ENCODE data around the gene WWC1. TPM values are rescaled to one million over a fixed set of nuclear protein-coding genes. Genes with fewer than 3 reads are reported as not detected.

The WWC1 gene
- total and polyA plus RNA-seq, 7 experiments from 2014 or later: 0.02 to 1.4 (median 0.66) TPM; not detected in 1

DNA sequence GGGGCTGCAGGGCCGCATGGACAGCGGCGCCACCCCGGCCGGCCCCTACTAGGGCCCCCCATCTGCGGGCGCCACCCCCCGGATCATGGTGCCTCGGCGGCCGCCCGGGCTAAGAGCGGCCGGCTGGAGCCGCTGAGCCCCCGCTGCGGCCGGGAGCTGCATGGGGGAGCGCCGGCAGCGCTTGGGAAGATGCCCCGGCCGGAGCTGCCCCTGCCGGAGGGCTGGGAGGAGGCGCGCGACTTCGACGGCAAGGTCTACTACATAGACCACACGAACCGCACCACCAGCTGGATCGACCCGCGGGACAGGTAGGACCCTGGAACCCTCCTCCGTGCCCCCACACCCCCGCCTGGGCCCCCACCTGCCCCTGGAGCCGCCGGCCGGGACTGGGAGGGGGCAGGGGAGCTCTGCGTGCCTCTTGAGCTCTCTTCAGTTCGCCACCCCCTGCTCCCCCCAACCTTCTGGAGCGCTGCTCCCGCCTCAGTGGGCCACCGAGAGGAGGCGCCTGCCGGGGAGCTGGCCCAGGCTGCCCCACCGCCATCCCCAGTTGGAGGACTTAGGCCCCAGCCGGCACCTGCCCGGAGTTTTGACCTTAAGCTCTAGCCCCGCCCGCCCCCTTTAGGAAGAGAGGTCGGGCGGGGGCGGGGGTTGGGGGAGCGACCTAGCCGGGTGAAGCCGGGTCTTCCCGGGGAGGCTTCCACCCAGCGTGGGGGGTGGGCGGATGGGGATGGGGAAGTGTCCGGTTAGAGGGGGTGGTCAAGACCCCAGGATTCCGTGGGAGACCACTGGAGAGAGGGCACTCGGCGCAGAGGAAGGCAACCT, 730 bp downstream of the WWC1 start:
- CTCF ChIA-PET: no interaction called here
- H3K4me3 ChIP-seq (ENCODE audit: low read length): no peak overlapping the region
- H3K27ac Mint-ChIP-seq: no peak overlapping the region
- intact Hi-C loops (cut with micrococcal nuclease): loop anchor here in 1 of 2 donors (2.0 to 10.0 kb wide), 5 partner anchors 23 to 287 kb away; partner anchors contain the start of genes PANK3 and RARS1
- peaks cover 0 to 7% (median 0%) of the 10 kb centered on the region in 11 donors for H3K9me3 Mint-ChIP-seq
- peaks cover 0 to 6% of the 10 kb centered on the region in 2 donors for H3K27me3 ChIP-seq (ENCODE audit: control insufficient read depth in 2 of 2, insufficient read depth in 2 of 2, low read length in 2 of 2)
- DNase-seq (no peak), ATAC-seq (no peak)
- H3K27ac ChIP-seq (ENCODE audit: low read depth, low read length): no peak overlapping the region
- no peaks in the 10 kb centered on the region for H3K9me3 ChIP-seq (ENCODE audit: control insufficient read depth in 2 of 3, low read length in 3 of 3)
- H3K27me3 Mint-ChIP-seq: peaks cover 0 to 58% (median 45%) of the 10 kb centered on the region in 5 donors
- no peaks in the 10 kb centered on the region for H3K36me3 Mint-ChIP-seq
- POLR2A ChIA-PET: no interaction called here
- peaks cover 3 to 21% (median 17%) of the 10 kb centered on the region in 7 donors for H3K4me1 Mint-ChIP-seq
- no peaks in the 10 kb centered on the region for H3K36me3 ChIP-seq (ENCODE audit: control insufficient read depth in 2 of 3, insufficient read depth in 3 of 3, low read length in 3 of 3)
- H3K4me1 ChIP-seq (ENCODE audit: control insufficient read depth in 2 of 2, insufficient read depth in 2 of 2, low read length in 2 of 2): no peaks in the 10 kb centered on the region
- H3K4me3 Mint-ChIP-seq: peak overlapping the region in 6 of 10 donors; percentile 41 to 81 (median 63)

DNA sequence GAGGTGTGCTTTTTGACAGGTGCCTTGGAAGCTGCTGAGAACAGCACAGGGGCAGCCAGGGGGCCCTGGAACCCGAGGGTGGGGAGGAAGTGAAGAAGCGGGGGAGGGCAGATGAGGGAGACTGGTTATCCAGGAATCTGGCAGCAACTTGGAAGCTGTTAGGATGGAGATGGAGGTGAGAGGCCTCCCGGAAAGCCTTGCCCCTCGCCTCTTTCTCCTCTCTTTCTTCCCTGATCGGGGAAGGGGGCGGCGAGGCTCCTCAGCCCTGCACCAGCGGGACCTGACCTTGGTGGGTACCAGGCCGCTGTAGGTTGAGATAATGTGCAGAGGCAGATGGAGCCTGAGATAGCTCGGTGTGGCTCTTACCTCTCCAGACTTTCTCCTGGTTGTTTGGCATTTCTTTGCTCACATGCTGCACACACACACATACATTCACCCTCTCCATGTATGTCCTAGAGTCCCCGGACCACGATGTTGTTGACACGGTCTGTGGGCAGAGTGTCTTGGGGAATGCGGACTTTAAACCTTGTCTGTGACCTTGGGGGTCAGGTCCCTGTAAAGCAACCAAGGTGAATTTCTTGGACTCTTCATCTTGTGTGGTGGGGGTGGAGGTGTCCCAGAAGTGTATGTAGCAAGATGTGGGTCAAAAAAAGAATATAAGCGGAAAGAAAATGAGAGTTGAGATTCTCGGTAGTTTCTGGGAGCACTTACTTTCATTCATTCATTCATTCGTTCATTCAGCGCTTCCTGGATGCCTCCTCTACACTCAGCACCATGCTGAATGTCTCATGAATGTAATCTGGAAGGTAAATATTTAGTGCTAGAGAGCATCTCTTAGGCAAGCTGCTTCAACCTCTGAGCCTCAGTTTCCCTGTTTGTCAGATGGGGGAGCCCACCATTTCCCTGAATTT, 1.6 kb downstream of the WWC1 start:
- H3K4me3 ChIP-seq (ENCODE audit: low read length): no peak overlapping the region
- POLR2A ChIA-PET: no interaction called here
- peaks cover 0 to 6% of the 10 kb centered on the region in 2 donors for H3K27me3 ChIP-seq (ENCODE audit: control insufficient read depth in 2 of 2, insufficient read depth in 2 of 2, low read length in 2 of 2)
- Mint-ChIP-seq H3K9me3 (peaks cover 0 to 4% (median 0%) of the 10 kb centered on the region in 11 donors), H3K27ac (no peak overlapping the region), H3K4me3 (peak overlapping the region in 7 of 10 donors; percentile 17 to 75 (median 63)), H3K36me3 (no peaks in the 10 kb centered on the region), H3K4me1 (peaks cover 3 to 21% (median 17%) of the 10 kb centered on the region in 7 donors), H3K27me3 (peaks cover 0 to 50% (median 42%) of the 10 kb centered on the region in 5 donors)
- ATAC-seq: no peak
- no peak overlapping the region for H3K27ac ChIP-seq (ENCODE audit: low read depth, low read length)
- intact Hi-C loops (cut with micrococcal nuclease): loop anchor here in 1 of 2 donors (5.0 to 10.0 kb wide), 2 partner anchors 92 to 144 kb away; no protein-coding TSS in a partner anchor
- H3K36me3 ChIP-seq (ENCODE audit: control insufficient read depth in 2 of 3, insufficient read depth in 3 of 3, low read length in 3 of 3): no peaks in the 10 kb centered on the region
- no peaks in the 10 kb centered on the region for H3K4me1 ChIP-seq (ENCODE audit: control insufficient read depth in 2 of 2, insufficient read depth in 2 of 2, low read length in 2 of 2)
- DNase-seq: no peak
- CTCF ChIA-PET: no interaction called here
- H3K9me3 ChIP-seq (ENCODE audit: control insufficient read depth in 2 of 3, low read length in 3 of 3): no peaks in the 10 kb centered on the region

DNA sequence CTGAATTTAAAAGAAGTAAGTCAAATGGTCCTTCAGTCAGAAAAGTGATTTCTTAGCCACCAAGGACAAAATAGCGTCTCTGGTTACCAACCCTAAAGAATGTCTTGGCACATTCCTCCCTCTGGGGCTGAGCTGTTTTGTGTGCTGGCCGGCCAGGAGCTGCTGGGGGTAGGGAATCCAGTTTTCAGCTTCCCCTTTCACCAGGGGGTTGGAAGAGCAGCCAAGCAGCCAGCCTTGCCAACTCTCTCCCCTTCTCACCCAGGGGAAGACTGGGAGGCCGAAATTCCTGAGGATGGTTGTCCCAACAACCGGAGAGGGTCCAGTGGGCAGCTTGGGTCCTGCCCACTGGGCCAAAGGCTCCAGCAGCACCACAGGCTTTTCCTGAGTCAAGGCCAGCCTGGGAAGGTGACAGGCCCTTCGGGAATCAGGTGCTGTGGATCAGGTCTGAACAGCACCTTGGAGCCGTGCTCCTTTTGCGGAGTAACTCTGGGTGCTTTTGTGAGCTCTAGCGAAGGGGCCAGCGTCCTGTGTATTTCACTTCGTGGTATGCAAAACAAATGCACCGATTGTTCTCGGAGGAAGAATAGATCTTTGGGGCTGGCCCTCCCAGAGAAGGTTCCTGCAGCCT, 4.2 kb downstream of the WWC1 start:
- Histone ChIP-seq H3K4me3 (ENCODE audit: low read length) (no peak overlapping the region), H3K27ac (ENCODE audit: low read depth, low read length) (no peak overlapping the region), H3K9me3 (ENCODE audit: control insufficient read depth in 2 of 3, low read length in 3 of 3) (no peaks in the 10 kb centered on the region), H3K4me1 (ENCODE audit: control insufficient read depth in 2 of 2, insufficient read depth in 2 of 2, low read length in 2 of 2) (no peaks in the 10 kb centered on the region), H3K27me3 (ENCODE audit: control insufficient read depth in 2 of 2, insufficient read depth in 2 of 2, low read length in 2 of 2) (peaks cover 0 to 6% of the 10 kb centered on the region in 2 donors), H3K36me3 (ENCODE audit: control insufficient read depth in 2 of 3, insufficient read depth in 3 of 3, low read length in 3 of 3) (no peaks in the 10 kb centered on the region)
- Mint-ChIP-seq H3K27ac (no peak overlapping the region), H3K4me3 (no peak overlapping the region), H3K4me1 (peaks cover 0 to 20% (median 10%) of the 10 kb centered on the region in 7 donors), H3K36me3 (no peaks in the 10 kb centered on the region), H3K9me3 (peaks cover 0 to 4% (median 0%) of the 10 kb centered on the region in 11 donors), H3K27me3 (peaks cover 0 to 40% (median 27%) of the 10 kb centered on the region in 5 donors)
- ChIA-PET CTCF (no interaction called here), POLR2A (no interaction called here)
- ATAC-seq (no peak), DNase-seq (no peak)
- intact Hi-C loops (cut with micrococcal nuclease): loop anchor here in 1 of 2 donors (10.0 kb wide), 1 partner anchor 89 kb away; no protein-coding TSS in a partner anchor

DNA sequence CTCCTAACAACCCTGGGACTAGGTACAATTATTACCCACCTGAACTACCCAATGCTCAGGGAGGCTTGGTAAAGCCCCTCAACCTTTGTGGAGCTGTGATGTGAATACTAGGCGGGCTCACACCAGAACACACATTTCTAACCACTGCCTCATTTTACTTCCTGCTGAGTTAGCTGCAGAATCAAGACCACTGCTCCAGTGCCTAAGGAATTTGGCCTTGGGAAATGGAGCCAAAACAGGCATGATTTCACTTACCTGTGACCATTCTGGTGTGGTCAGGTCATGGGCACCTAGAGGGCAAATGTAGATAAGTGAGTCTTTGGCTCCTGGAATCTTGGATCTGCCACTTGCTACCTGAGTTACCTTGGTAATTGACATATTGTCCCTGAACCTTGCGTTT, 5.2 kb downstream of the WWC1 start:
- H3K4me1 ChIP-seq (ENCODE audit: control insufficient read depth in 2 of 2, insufficient read depth in 2 of 2, low read length in 2 of 2): no peaks in the 10 kb centered on the region
- Mint-ChIP-seq H3K4me1 (peaks cover 0 to 14% (median 5%) of the 10 kb centered on the region in 7 donors), H3K27me3 (peaks cover 0 to 33% (median 21%) of the 10 kb centered on the region in 5 donors), H3K36me3 (no peaks in the 10 kb centered on the region), H3K4me3 (no peak overlapping the region), H3K9me3 (peaks cover 0 to 4% (median 0%) of the 10 kb centered on the region in 11 donors), H3K27ac (no peak overlapping the region)
- no peak for DNase-seq
- no peaks in the 10 kb centered on the region for H3K9me3 ChIP-seq (ENCODE audit: control insufficient read depth in 2 of 3, low read length in 3 of 3)
- ChIA-PET POLR2A (no interaction called here), CTCF (no interaction called here)
- no peak for ATAC-seq
- intact Hi-C loops (cut with micrococcal nuclease): loop anchor here in 1 of 2 donors (10.0 kb wide), 1 partner anchor 88 kb away; no protein-coding TSS in a partner anchor
- H3K4me3 ChIP-seq (ENCODE audit: low read length): no peak overlapping the region
- H3K27ac ChIP-seq (ENCODE audit: low read depth, low read length): no peak overlapping the region
- peaks cover 0 to 6% of the 10 kb centered on the region in 2 donors for H3K27me3 ChIP-seq (ENCODE audit: control insufficient read depth in 2 of 2, insufficient read depth in 2 of 2, low read length in 2 of 2)
- H3K36me3 ChIP-seq (ENCODE audit: control insufficient read depth in 2 of 3, insufficient read depth in 3 of 3, low read length in 3 of 3): no peaks in the 10 kb centered on the region

DNA sequence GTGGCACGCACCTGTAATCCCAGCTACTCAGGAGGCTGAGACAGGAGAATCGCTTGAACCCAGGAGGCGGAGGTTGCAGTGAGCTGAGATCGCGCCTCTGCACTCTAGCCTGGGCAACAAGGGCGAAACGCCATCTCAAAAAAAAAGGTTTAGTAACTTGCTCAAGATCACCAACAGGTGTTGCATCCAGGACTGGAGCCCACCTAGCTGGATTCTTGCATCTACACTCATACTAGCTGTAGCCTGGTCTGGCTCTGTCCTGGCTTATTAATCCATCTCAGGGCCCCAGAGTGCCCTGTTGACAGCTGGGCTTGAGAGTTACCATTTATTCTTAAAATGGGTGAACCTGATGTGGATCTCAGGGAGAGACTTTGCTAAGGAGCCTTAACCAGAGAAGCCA, 7.5 kb downstream of the WWC1 start:
- intact Hi-C loops (cut with micrococcal nuclease): loop anchor here in 1 of 2 donors (10.0 kb wide), 1 partner anchor 86 kb away; no protein-coding TSS in a partner anchor
- ChIA-PET CTCF (no interaction called here), POLR2A (no interaction called here)
- Histone ChIP-seq H3K36me3 (ENCODE audit: control insufficient read depth in 2 of 3, insufficient read depth in 3 of 3, low read length in 3 of 3) (no peaks in the 10 kb centered on the region), H3K4me3 (ENCODE audit: low read length) (no peak overlapping the region), H3K4me1 (ENCODE audit: control insufficient read depth in 2 of 2, insufficient read depth in 2 of 2, low read length in 2 of 2) (no peaks in the 10 kb centered on the region), H3K9me3 (ENCODE audit: control insufficient read depth in 2 of 3, low read length in 3 of 3) (no peaks in the 10 kb centered on the region), H3K27me3 (ENCODE audit: control insufficient read depth in 2 of 2, insufficient read depth in 2 of 2, low read length in 2 of 2) (no peaks in the 10 kb centered on the region), H3K27ac (ENCODE audit: low read depth, low read length) (no peak overlapping the region)
- Mint-ChIP-seq H3K9me3 (peaks cover 0 to 2% (median 0%) of the 10 kb centered on the region in 11 donors), H3K27ac (no peak overlapping the region), H3K27me3 (peaks cover 0 to 18% (median 8%) of the 10 kb centered on the region in 5 donors), H3K4me3 (no peak overlapping the region), H3K36me3 (no peaks in the 10 kb centered on the region), H3K4me1 (peaks cover 0 to 2% (median 0%) of the 10 kb centered on the region in 7 donors)
- DNase-seq: no peak
- no peak for ATAC-seq

DNA sequence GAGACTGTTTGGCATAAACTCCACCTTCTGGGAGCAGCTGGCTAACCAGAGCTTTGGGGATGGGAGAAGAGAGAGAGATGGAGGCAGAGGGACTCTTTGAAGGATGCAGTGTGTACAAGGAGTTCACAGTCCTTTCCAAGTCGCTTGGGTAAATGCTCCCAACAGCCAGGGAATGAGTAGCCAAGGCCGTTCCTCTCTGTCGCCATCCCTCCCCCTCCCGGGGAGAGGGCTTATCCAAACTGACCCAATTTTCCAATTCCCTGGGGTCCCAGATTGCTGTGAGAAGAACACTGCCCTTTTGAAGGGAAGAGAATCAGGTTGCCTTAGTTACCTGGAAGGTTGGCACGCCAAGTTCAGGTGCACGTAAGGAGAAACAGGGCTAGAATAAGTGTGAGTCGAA, 7.9 kb downstream of the WWC1 start:
- H3K4me3 Mint-ChIP-seq: no peak overlapping the region

More for the DNA sequence above, 7.9 kb downstream of the WWC1 start:
- intact Hi-C loops (cut with micrococcal nuclease): loop anchor here in 1 of 2 donors (10.0 kb wide), 1 partner anchor 85 kb away; no protein-coding TSS in a partner anchor
- CTCF ChIA-PET: no interaction called here
- H3K36me3 ChIP-seq (ENCODE audit: control insufficient read depth in 2 of 3, insufficient read depth in 3 of 3, low read length in 3 of 3): no peaks in the 10 kb centered on the region
- no peak for DNase-seq
- peaks cover 0 to 1% (median 0%) of the 10 kb centered on the region in 7 donors for H3K4me1 Mint-ChIP-seq
- H3K27ac ChIP-seq (ENCODE audit: low read depth, low read length): no peak overlapping the region
- H3K9me3 Mint-ChIP-seq: peaks cover 0 to 2% (median 0%) of the 10 kb centered on the region in 11 donors
- ATAC-seq: no peak
- H3K27me3 ChIP-seq (ENCODE audit: control insufficient read depth in 2 of 2, insufficient read depth in 2 of 2, low read length in 2 of 2): no peaks in the 10 kb centered on the region
- peaks cover 0 to 14% (median 3%) of the 10 kb centered on the region in 5 donors for H3K27me3 Mint-ChIP-seq
- H3K36me3 Mint-ChIP-seq: no peaks in the 10 kb centered on the region
- H3K4me3 ChIP-seq (ENCODE audit: low read length): no peak overlapping the region
- no peaks in the 10 kb centered on the region for H3K9me3 ChIP-seq (ENCODE audit: control insufficient read depth in 2 of 3, low read length in 3 of 3)
- POLR2A ChIA-PET: no interaction called here
- H3K27ac Mint-ChIP-seq: no peak overlapping the region
- H3K4me1 ChIP-seq (ENCODE audit: control insufficient read depth in 2 of 2, insufficient read depth in 2 of 2, low read length in 2 of 2): no peaks in the 10 kb centered on the region

Data from naive thymus-derived CD4-positive, alpha-beta T cell (primary cell).